Astrocyte (in vitro differentiated cells and primary cell): ENCODE data around the gene MRPL28. TPM values are rescaled to one million over a fixed set of nuclear protein-coding genes. Genes with fewer than 3 reads are reported as not detected.

Experiments
- DNase-seq: peaks from one replicate; pipeline ENCODE4 v3.0.0-alpha.2; 2010; ENCODE audit warnings: low read depth
- FAIRE-seq: peaks from 2 replicates; lab custom pipeline; 2011; peaks lifted over from hg19 to GRCh38; lab: Jason Lieb, UNC
- H2AFZ ChIP-seq: 2 replicates; pipeline ENCODE4 v1.6.0; 2012; ENCODE audit warnings: low read depth, low read length, inconsistent platforms
- H3K27ac ChIP-seq: 2 replicates; pipeline ENCODE4 v1.5.1; 2011; ENCODE audit warnings: low read depth, low read length, inconsistent platforms
- H3K27me3 ChIP-seq: 2 replicates; pipeline ENCODE4 v1.6.0; 2011; ENCODE audit warnings: low read length, inconsistent platforms; ENCODE audit not compliant: insufficient read depth
- H3K36me3 ChIP-seq: 2 replicates; pipeline ENCODE4 v1.5.1; 2011; ENCODE audit warnings: low read length, inconsistent platforms; ENCODE audit not compliant: insufficient read depth
- H3K4me1 ChIP-seq: 2 replicates; pipeline ENCODE4 v1.5.1; 2011; ENCODE audit warnings: low read length, inconsistent platforms; ENCODE audit not compliant: insufficient read depth
- H3K4me2 ChIP-seq: 2 replicates; pipeline ENCODE4 v1.6.0; 2012; ENCODE audit warnings: low read length, inconsistent platforms
- H3K4me3 ChIP-seq: 2 replicates; pipeline ENCODE4 v1.5.1; 2011; ENCODE audit warnings: low read depth, mild to moderate bottlenecking, low read length, inconsistent platforms; ENCODE audit not compliant: insufficient read depth
- H3K79me2 ChIP-seq: 2 replicates; pipeline ENCODE4 v1.6.0; 2012; ENCODE audit warnings: mild to moderate bottlenecking, low read length, inconsistent platforms; ENCODE audit not compliant: insufficient read depth
- H3K9ac ChIP-seq: 2 replicates; pipeline ENCODE4 v1.6.0; 2012; ENCODE audit warnings: mild to moderate bottlenecking, low read length, inconsistent platforms
- H3K9me3 ChIP-seq: 2 replicates; pipeline ENCODE4 v1.5.1; 2012; ENCODE audit warnings: low read depth, mild to moderate bottlenecking, low read length, inconsistent platforms; ENCODE audit not compliant: insufficient read depth
- H4K20me1 ChIP-seq: 2 replicates; pipeline ENCODE4 v1.6.0; 2012; ENCODE audit warnings: low read length, inconsistent platforms; ENCODE audit not compliant: insufficient read depth
- H3K27ac Mint-ChIP-seq: one replicate; pipeline ENCODE4 v1.8.0; 2021; ENCODE audit warnings: mild to moderate bottlenecking, mixed read lengths; ENCODE audit not compliant: unreplicated experiment
- H3K27me3 Mint-ChIP-seq: one replicate; pipeline ENCODE4 v1.8.0; 2021; ENCODE audit warnings: low read depth, mixed read lengths; ENCODE audit not compliant: unreplicated experiment
- H3K36me3 Mint-ChIP-seq: one replicate; pipeline ENCODE4 v1.8.0; 2021; ENCODE audit warnings: low read depth, mixed read lengths; ENCODE audit not compliant: unreplicated experiment
- H3K4me1 Mint-ChIP-seq: one replicate; pipeline ENCODE4 v1.8.0; 2021; ENCODE audit warnings: low read depth, mixed read lengths; ENCODE audit not compliant: unreplicated experiment
- H3K4me3 Mint-ChIP-seq: one replicate; pipeline ENCODE4 v1.8.0; 2021; ENCODE audit warnings: mild to moderate bottlenecking, moderate library complexity, mixed read lengths; ENCODE audit not compliant: unreplicated experiment
- H3K9me3 Mint-ChIP-seq: one replicate; pipeline ENCODE4 v1.8.0; 2021; ENCODE audit warnings: mild to moderate bottlenecking, mixed read lengths; ENCODE audit not compliant: unreplicated experiment
- EZH2 ChIP-seq: IDR thresholded peaks from 2 replicates; pipeline ENCODE4 v1.6.1; 2012; ENCODE audit warnings: mild to moderate bottlenecking, low read length, inconsistent platforms; ENCODE audit not compliant: insufficient read depth
- total RNA-seq: library from RNA; stranded (reverse); gene quantifications from 2 replicates; pipeline ENCODE4 v1.2.1, GENCODE V29; 2021
- TF ChIP-seq, protein P1 (sequence below): IDR thresholded peaks from 2 replicates; pipeline ENCODE4 v1.5.1; 2011; ENCODE audit warnings: low read depth, mild to moderate bottlenecking, inconsistent platforms, low read length, moderate library complexity; ENCODE audit not compliant: insufficient read depth

MRPL28 gene
- total RNA-seq, 1 donor from 2014 or later = 95.8 TPM

- no peak for TF ChIP-seq EZH2
- TF ChIP-seq, protein P1, sequence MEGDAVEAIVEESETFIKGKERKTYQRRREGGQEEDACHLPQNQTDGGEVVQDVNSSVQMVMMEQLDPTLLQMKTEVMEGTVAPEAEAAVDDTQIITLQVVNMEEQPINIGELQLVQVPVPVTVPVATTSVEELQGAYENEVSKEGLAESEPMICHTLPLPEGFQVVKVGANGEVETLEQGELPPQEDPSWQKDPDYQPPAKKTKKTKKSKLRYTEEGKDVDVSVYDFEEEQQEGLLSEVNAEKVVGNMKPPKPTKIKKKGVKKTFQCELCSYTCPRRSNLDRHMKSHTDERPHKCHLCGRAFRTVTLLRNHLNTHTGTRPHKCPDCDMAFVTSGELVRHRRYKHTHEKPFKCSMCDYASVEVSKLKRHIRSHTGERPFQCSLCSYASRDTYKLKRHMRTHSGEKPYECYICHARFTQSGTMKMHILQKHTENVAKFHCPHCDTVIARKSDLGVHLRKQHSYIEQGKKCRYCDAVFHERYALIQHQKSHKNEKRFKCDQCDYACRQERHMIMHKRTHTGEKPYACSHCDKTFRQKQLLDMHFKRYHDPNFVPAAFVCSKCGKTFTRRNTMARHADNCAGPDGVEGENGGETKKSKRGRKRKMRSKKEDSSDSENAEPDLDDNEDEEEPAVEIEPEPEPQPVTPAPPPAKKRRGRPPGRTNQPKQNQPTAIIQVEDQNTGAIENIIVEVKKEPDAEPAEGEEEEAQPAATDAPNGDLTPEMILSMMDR = no peak
- H3K9ac ChIP-seq = no peak overlapping the region
- H3K27ac Mint-ChIP-seq = no peak overlapping the region
- no peak overlapping the region for H3K4me3 ChIP-seq
- no peaks in the 10 kb centered on the region for H3K4me1 Mint-ChIP-seq
- H2AFZ ChIP-seq = no peak overlapping the region
- H3K36me3 ChIP-seq = no peaks in the 10 kb centered on the region
- H3K79me2 ChIP-seq = no peaks in the 10 kb centered on the region
- H3K9me3 Mint-ChIP-seq = no peaks in the 10 kb centered on the region
- DNase-seq (no peak), FAIRE-seq (no peak)
- H3K27ac ChIP-seq = no peak overlapping the region
- no peaks in the 10 kb centered on the region for H3K4me1 ChIP-seq
- H3K4me3 Mint-ChIP-seq = no peak overlapping the region
- H3K4me2 ChIP-seq = no peak overlapping the region
- H3K27me3 ChIP-seq = no peaks in the 10 kb centered on the region
- H3K9me3 ChIP-seq = no peaks in the 10 kb centered on the region
- no peaks in the 10 kb centered on the region for H4K20me1 ChIP-seq
- H3K27me3 Mint-ChIP-seq = no peaks in the 10 kb centered on the region
- H3K36me3 Mint-ChIP-seq = peaks cover 2% of the 10 kb centered on the region
Measured at GRCh38 chr16:411576-412265, 41.4 kb upstream of the MRPL28 start.

- no peaks in the 10 kb centered on the region for H3K27me3 Mint-ChIP-seq
Measured at GRCh38 chr16:410516-411178, 40.3 kb upstream of the MRPL28 start.

More at GRCh38 chr16:410516-411178, 40.3 kb upstream of the MRPL28 start:
- H2AFZ ChIP-seq = no peak overlapping the region
- no peaks in the 10 kb centered on the region for H3K79me2 ChIP-seq
- H3K36me3 ChIP-seq = no peaks in the 10 kb centered on the region
- peaks cover 2% of the 10 kb centered on the region for H3K36me3 Mint-ChIP-seq
- H3K9me3 Mint-ChIP-seq = no peaks in the 10 kb centered on the region
- DNase-seq = no peak
- H3K9me3 ChIP-seq = no peaks in the 10 kb centered on the region
- no peaks in the 10 kb centered on the region for H4K20me1 ChIP-seq
- no peak overlapping the region for H3K4me3 Mint-ChIP-seq
- H3K4me3 ChIP-seq = no peak overlapping the region
- no peaks in the 10 kb centered on the region for H3K4me1 Mint-ChIP-seq
- H3K4me1 ChIP-seq = no peaks in the 10 kb centered on the region
- no peak overlapping the region for H3K9ac ChIP-seq
- no peaks in the 10 kb centered on the region for H3K27me3 ChIP-seq
- TF ChIP-seq EZH2 = no peak
- TF ChIP-seq, protein P1 = no peak
- no peak overlapping the region for H3K27ac ChIP-seq
- no peak overlapping the region for H3K4me2 ChIP-seq
- no peak overlapping the region for H3K27ac Mint-ChIP-seq
- FAIRE-seq = no peak
